Nucleus accumbens (tissue), 56 donors: ENCODE results near the gene AFG3L2.
A peak's percentile ranks its signal among the peaks of the same experiment; 100 is the strongest.

ENCODE experiments used
- DNase-seq, 56 donors: peaks; one replicate each; lab custom pipeline; 2025; lab: John Stamatoyannopoulos, UW

The AFG3L2 gene

DNA sequence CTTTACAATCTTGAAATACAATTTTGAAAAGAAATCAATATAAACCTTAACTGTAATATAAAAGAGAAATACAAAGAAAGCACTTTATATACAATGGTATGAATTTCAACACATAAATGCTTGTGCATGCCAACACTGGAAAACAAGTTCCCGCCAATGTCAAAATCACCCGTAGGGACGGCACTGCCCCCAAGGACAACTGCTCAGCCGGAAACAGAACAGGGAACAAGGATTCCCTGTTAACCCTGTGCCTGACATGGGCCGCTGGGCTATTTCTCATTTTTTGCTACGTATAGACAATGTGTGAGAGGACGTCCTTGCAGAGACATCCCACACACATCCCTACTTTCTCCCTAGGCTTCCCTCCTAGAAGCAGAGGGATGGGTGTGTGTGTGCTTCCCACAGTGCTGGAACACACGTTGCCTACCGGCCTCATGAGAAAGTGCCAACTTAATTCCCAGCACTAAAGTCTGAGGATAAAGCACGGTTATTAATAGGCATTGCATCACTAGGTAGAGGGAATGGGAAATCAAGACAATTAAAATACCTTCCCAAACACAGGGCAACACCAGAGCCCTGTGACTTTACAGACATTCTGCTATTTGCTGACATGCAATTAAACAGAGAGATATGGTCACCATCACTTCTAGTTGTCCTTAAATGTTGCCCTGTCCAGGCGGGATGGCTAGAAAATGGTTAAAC is 14.4 kb downstream of the AFG3L2 start:
- peak in 1 of 56 donors; percentile 1 for DNase-seq

DNA sequence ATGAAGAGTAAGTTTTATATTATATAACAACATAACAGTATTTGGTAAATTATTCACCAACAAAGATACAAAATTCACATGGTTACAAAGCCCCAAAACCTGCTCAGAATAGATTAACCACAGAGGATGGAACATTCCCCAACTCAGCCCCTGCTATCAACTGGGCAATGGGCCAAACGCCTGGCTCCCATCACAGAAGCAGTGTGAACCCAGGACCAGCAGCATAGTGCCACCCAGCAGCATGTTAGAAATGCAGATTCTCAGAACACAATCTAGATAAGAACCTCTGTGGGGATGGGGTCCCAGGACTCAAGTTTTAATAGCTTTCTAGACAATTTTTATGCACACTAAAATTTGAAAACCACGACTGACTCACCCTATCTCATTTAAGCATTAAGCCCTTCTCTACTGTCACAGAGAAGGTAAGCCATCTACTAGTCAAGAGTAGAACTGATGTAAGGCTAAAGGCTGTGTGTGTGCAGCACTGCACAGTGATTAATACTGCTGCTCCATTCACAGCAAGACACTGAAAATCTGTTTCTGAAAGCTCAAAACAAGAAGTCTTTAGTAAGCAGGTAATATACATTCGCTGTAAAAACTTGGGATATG is 15.2 kb downstream of the AFG3L2 start:
- peak in 2 of 56 donors; percentile 0 to 5 for DNase-seq

DNA sequence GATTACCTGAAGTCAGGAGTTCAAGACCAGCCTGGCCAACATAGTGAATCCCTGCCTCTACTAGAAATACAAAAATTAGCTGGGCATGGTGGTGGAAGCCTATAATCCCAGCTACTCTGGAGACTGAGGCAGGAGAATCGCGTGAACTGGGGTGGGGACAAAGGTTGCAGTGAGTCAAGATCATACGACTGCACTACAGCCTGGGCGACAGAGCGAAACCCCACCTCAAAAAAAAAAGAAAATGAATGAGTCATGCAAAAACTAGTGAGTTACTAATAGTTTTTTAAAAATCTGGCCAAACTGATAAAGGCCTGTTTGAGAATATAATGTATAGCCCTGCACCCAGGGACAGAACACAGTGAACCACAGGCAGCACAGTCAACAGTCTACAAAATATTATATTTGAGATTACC is 17.5 kb downstream of the AFG3L2 start:
- DNase-seq: no peak

DNA sequence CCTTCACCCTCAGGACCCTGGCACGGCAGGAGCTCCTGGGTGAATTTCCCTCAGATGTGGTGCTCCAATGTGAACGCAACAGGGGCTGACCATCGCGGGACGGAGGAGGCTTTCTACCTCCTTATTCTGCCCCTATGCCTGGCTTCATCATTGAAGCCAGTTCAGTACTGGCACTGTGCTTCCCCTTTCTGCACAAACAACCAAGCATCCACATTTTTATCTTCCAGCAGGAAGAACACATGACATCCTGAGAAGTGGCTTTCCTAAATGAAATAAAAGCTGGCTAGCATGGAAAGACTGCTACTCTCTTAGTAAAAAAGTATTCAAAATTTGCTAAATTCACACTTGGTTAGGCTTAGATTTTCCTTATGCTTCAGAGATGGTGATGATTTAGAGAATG is 24.8 kb downstream of the AFG3L2 start:
- no peak for DNase-seq

DNA sequence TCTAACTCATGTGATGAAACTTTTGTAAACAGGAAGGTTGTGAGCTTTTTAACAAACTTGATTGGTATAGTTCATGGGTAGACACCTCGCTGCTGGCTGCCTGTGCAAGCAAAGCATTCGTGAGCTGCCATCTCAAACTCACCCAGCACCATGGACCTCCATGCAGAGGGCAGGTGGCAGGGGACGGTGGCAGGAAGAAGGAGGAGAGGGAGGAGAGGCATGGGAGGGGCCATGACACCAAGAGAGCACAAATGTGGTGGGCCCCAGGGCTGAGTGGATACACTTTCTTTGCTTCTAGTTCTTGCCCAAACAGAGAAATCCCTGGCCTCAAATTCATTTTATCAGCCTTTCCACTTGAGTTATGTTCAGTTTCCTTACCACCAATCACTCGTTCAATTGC is 29.1 kb downstream of the AFG3L2 start:
- no peak for DNase-seq

DNA sequence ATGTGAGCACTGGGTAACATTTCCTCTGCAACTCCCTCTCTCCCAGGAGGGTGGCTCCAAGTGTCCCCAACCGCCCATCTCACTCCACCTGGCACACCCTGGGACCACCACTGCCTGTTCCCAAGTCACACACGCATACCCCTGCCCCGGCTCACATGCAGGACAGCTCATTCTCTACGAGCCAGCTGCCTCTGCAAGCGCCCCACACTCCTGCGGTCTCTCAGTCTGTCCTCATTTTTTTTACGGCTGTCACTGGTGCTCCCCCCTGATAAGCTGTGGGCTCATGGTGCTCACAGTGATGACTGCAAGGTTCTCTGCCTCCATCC is 30.8 kb downstream of the AFG3L2 start:
- DNase-seq: no peak

DNA sequence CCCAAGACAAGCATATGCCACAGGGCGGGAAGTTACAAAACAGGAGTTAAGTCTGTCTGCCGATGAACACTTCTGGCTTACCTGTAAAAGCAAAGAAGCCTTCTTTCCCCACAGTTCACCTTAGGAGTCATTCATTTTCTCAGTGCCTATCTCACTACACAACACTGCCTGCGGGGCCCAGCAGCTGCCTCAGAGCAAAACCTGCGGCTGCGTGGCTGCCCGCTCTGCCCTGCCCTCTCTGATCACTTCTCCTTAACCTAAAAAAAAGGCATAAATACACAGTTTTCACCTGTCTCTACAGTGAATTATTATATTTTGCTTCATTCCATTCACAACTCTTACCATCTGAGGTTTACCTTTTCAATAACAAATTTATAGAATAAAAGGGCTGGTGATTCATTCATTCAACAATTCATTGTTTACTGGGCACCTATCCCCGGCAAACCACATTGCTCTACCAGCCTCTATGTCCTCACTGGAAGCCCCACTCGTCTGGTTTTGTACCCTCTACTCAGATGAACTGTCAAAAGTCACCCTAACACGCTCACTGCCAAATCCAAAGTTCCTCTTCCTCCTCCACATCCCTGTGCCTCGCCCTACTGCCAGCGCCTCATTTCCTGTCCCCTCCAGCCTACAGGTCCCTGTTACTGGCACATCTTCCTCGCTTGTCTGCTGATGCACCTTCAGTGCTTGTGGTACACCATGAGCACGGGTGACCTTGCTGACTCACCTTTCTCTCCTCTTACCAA is 31.4 kb downstream of the AFG3L2 start:
- DNase-seq: peak in 8 of 56 donors; percentile 3 to 25 (median 9)

DNA sequence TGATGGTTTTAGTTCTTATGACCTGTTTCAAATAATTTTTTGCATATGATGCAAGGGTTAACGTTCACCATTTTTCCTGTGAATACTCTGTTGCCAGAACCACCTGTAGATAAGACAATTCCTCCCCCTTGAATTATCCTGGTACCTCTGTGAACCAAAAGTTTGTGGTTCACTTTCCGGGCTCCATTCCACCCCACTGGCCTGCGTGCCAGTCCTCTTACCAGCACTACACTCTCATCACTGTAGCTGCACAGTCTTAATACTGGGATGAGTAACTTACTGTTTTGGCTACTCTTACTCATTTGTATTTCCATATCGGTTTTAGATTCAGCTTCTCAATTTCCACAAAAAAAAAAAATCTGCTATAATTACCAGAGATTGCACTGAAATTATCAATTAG is 34.4 kb downstream of the AFG3L2 start:
- DNase-seq: no peak

DNA sequence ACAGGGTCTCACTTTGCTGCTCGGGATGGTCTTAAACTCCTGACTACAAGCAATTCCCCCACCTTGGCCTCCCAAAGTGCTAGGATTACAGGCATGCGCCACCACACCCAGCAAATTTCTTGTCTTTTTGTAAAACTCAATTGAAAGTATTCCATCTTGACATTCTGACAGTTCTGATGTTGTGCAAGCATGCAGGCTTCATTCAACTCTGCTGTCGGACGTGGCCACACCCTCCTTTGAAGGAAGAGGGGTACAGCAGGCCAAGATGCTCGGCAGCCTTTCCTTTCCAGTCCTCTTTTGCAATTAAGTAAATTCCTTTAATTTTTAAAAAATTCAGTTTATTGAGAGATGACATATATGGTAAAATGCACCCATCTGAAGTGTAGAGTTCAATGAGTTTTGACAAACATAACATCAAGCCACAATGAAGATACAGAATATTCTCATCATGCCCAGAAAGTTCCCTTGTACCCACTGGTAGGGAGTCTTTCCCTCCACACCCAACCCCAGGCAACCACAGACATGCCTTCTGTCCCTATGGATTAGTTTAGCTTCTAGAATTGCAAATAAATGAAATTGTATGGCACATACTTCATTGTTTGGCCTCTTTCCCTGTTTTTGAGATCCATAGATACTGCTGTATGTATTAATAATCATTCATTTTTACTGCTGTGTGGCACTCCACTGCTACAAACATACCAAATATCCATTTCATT is 35.9 kb downstream of the AFG3L2 start:
- no peak for DNase-seq

DNA sequence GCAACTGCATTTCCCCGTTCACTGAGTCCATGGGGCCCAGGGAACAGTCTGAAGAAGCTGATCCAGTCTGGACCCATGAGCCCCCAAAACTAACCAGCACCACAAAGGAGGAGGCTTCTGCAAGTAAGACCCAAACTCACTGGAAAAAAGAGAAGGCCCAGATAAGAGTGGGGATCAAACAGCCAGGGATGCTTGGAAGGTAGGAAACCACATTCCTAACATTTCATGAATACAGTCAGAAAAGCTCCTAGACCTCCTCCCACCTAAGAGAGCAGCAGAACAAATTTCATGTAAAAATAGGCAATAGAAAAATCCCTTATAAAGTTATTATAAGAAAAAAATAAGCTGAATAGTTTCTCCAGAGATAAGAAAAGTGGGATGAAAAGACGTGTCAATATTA is 38.6 kb downstream of the AFG3L2 start:
- DNase-seq: no peak

DNA sequence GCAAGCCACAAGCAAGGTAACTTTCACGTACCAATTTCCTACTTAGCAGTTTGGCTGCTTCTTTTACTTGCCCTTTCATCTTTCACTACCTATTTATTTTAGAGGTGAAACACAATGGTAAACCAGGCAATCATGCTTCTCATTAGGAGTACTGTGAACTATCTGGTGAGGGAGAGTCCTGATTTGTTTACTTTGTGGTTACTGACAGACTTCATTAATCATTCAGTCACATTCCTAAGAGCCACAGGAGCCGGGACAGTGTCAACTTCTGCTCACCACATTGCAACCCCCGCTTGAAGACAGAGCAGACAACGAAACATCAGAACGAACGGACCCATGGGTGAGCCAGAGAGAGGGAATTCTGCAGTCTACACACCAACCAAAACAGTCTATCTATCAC is 40.1 kb downstream of the AFG3L2 start:
- DNase-seq: no peak

DNA sequence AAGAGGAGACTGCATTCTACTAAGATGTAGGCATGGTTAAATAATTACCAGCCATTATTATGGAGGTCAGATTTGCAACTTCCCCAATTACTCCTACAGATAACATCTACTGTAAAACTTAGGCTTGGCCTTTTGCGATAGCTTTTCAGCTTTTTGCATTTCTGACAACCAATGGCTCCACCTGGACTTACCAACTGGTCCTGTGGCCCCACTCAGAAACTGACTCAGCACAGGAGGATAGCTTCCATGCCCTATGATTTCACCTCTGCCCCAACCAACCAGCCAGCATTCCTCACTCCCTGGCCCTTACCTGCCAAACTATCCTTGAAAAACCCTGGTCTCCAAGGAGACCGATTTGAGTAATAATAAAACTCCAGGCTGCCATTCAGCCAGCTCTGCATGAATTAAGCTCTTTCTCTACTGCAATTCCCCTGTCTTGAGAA is 40.8 kb downstream of the AFG3L2 start:
- DNase-seq: no peak

DNA sequence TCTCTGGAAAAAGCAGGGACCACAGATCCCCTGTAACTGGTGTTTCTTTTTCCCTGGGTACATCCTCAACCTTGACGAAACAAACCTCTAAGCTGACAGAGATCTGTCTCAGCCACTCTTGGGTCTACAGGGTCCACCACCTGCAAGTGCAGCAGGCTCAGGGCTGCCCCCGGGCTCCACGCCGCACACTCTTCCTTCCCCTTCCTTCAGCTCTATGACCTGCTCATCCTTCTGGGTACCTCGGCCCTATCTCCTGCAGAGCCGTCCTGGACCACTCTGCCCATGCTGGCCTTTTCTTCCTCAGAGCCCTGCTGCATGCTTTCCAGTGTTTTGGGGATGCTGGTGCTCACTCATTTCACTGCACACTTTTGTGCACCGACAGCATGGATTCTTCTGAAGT is 41.5 kb downstream of the AFG3L2 start:
- no peak for DNase-seq

DNA sequence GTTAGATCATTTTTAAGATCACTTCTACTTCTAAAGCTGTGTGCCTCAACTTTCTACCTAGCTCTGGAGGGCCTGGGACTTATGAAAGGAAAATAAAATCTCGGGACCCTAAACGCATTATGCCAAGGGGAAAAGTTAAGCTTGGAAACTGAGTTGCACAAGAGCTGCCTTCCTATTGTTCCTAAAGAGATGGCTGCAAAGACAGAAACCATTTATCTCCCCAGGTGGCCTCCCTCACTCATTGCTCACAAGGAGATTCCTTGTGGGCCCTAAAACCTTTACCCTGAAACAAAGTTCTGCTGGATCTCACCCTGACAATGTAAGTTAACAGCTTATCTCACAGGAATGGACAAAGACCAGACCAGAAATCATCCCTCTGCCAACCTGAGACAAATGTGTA is 42.2 kb downstream of the AFG3L2 start:
- DNase-seq: no peak

DNA sequence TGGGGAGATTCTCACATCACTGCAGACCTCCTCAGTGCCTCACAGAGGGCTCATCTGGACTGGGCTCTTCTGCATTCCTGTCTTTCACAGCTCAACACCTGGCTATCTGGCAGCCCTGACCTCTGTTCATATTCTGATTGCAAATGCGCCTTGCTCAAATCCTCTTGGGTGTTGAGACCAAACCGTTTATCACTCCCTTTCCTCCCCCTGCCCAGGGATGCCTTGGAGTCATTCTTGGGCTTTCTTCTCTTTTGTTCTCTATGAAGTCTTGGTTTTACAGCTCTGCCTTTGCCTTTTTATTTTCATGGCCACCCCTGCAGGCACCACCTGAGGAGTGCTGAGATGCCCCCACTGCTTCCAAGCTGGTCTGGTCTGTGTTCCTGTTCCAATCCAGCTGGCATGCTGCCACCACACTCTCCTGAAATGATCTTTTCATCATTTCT is 42.6 kb downstream of the AFG3L2 start:
- no peak for DNase-seq

DNA sequence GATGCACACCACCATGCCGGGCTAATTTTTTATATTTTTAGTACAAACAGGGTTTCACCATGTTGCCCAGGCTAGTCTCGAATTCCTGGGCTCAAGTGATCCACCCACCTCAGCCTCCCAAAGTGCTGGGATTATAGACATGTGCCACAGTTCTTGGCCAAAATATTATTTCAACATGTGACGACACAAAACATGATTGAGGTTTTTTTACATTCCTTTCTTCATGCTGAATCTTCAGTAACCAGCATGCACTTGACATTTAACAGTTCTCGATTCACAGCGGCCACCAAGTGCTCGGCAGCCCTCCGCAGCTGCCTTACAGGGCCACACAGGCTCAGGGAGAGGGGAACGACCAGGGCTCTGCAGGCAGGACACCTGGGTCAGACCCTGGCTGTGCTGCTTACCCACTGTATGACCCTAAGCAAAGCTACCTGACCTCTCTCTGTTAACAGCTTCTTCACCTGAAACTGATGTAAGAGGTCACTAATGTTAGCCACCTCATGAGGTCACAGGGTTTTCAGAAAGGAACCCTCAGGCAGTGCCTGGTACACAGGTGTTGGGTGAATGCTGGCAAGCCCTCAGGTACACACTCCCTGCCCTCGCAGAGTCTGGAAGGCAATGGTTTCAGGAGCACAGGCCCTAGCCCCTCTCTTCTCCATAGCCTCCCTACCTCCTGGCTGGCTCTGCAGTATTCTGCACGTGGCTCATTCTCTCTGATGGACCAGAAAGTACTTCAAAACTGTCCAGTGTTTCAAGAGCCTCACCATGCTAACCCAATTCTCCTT is 43.3 kb downstream of the AFG3L2 start:
- DNase-seq: no peak

DNA sequence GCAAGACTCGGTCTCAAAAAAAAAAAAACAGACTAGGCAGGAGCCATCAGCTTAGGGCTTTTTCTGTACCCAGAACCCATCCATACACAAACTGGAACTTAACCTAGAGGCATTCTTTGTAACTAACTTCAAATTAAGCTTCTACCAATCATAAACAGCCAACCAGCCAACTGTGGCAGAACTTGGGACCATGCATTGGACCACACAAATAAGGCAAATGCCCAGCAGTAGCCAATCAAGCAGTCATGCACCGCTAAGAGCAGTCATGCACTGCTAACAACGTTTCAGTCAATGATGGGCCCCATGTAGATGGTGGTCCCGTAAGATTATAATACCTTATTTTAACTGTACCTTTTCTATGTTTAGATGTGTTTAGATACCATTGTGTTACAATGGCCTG is 46.3 kb downstream of the AFG3L2 start:
- DNase-seq: no peak

DNA sequence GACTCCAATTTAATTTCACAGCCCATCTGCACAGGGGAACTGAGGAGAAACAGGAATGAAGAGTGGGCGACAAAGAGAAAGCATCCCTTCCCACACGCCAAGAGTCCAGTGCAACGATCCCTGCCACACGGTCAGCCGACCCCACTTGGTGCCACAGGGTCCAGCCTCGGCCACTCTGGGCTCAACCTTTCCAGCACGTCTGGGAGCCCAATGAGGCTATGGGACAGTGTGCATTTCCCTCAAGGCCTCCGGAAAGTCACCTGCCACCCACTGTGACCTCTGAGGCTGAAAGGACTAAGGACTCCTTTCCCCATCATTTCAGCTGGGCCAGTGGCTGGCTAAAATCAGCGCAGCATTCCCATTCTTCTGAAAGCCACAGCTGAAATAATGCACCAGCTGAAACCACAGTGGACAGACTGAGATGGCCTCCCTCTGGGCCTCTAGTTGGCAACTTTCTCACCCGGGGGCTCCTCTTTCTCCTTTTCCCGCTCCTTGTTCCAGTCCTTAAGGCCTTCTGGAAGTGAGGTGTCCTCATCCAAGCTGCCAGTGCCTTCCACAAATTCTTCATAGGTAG is 47.8 kb downstream of the AFG3L2 start:
- DNase-seq: no peak

DNA sequence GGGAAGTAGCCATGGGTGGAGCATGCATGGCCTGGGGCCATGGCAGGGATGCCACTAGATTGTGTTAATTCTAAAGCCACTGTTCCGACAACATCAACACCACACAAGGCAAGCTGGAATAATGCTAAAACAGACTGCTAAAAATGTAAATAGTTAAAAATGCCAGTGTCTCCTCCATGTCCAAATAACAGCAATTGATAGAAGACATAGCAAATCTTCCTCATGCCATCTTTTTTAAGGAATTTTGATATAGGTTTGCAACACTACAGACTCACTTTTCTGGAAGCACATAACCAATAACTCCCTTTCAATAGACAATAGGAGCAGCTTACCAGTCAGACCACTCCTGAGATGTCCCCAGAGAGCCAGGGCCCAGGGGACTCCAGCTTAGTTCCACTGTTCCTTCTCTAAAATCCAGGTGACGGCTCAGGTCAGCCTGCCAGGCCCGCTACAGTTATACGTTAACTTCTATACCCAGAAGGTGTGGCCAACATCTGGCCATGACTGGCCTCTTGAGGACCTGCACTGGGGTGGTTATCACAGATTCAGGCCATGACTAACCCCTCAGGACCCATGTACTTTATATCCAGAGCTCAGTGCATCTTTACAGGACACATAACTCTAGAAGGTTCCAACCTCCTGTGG is 48.7 kb downstream of the AFG3L2 start:
- no peak for DNase-seq
